ENCODE measurements around the gene RBM38. TPM values are rescaled to one million over a fixed set of nuclear protein-coding genes. Genes with fewer than 3 reads are reported as not detected.

The RBM38 gene
- total RNA-seq, 1 experiment from 2014 or later, result 56.5 TPM

DNA sequence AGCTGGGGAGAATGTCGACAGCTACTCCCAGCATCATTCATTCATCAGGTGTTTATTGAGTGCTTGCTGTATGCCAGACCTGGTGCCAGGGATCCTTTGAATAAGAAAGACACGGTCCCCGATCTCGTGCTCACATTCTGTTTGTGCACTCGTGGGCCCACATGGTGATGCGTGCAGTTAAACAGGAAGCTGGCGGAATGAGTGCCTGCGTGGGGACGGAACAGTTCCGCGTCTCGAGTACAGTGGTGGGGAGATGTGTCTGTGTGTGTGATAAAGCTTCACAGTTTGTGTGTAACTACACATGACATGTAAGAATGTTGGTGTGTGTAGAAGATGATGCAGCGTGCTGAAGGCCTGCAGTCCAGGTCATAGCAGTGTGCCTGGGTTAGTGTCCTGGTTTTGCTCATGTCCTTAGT is 6.5 kb downstream of the RBM38 start:
- Histone ChIP-seq H3K4me3 (ENCODE audit: low read length) (no peak overlapping the region), H3K27ac (ENCODE audit: low read length) (no peak overlapping the region), H3K9me2 (replicated peaks; ENCODE audit: low read length) (no peaks in the 10 kb centered on the region), H3K9ac (ENCODE audit: low read length) (no peak overlapping the region), H3K4me1 (ENCODE audit: insufficient read depth, low read length) (peaks cover 8% of the 10 kb centered on the region), H3K4me2 (ENCODE audit: low read length) (no peak overlapping the region), H2AFZ (ENCODE audit: low read length) (no peak overlapping the region), H3K79me2 (ENCODE audit: low read length) (peaks cover 34% of the 10 kb centered on the region), H3K36me3 (ENCODE audit: low read depth, low read length) (peaks cover 44% of the 10 kb centered on the region; the same call in 1 of the 2 replicates), H4K20me1 (ENCODE audit: low read length) (peaks cover 7% of the 10 kb centered on the region; the same call in 1 of the 2 replicates), H3K9me3 (ENCODE audit: low read length) (no peaks in the 10 kb centered on the region), H3F3A (ENCODE audit: low read length, unreplicated experiment) (no peaks in the 10 kb centered on the region), H3K27me3 (ENCODE audit: low read length) (no peaks in the 10 kb centered on the region)
- ChIA-PET POLR2A (ENCODE audit: unreplicated experiment) (no interaction called here), CTCF (interaction anchor here (0.5 kb wide), 1 partner anchor 16 kb away, joined by 3 read pairs; no protein-coding TSS in a partner anchor)
- BruUV-seq (replicated peaks), result no TSS peak
- no peak for ATAC-seq
- DNase-seq, result no peak
- TF ChIP-seq EZH2phosphoT487 (IDR thresholded peaks at IDR 0.05; ENCODE audit: borderline replicate concordance, low read length) (no peak), EZH2 (IDR thresholded peaks at IDR 0.05; ENCODE audit: low read length, unreplicated experiment) (no peak)
- TF ChIP-seq, protein P1, sequence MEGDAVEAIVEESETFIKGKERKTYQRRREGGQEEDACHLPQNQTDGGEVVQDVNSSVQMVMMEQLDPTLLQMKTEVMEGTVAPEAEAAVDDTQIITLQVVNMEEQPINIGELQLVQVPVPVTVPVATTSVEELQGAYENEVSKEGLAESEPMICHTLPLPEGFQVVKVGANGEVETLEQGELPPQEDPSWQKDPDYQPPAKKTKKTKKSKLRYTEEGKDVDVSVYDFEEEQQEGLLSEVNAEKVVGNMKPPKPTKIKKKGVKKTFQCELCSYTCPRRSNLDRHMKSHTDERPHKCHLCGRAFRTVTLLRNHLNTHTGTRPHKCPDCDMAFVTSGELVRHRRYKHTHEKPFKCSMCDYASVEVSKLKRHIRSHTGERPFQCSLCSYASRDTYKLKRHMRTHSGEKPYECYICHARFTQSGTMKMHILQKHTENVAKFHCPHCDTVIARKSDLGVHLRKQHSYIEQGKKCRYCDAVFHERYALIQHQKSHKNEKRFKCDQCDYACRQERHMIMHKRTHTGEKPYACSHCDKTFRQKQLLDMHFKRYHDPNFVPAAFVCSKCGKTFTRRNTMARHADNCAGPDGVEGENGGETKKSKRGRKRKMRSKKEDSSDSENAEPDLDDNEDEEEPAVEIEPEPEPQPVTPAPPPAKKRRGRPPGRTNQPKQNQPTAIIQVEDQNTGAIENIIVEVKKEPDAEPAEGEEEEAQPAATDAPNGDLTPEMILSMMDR (conservative IDR thresholded peaks at IDR 0.05; ENCODE audit: low read depth, low read length), result no peak
- intact Hi-C loops (cut with micrococcal nuclease), result no loop called here

DNA sequence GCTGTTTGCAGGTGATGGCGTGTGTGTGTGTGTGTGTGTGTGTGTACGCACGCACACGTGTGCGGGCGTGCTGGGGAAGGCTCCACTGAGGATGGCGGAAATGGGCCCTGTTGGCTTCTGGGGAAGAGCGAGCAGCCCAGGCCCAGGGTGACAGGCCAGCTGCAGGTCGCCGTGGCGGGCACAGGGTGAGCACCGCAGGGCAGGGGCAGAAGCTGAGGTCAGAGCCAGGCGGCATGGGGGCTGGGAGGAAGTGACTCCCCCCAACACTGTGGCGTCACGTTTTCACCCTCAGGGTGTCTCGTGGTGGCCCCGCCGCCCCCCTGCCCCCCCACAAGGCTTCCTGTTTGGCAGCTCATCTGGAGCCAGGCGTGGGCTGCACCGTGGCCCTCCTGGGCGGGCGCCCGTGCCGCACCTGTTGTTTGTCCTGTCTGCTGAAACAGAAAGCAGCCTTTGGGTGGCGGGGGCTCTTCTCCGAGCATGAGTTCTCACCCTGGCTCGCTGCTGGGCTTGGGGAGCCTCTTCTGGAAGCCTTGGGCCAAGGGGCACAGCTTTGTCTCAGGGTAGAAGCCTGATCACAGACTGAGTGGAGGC is 7.1 kb downstream of the RBM38 start:
- peaks cover 1% of the 10 kb centered on the region; the same call in 1 of the 2 replicates for H3K4me1 ChIP-seq (ENCODE audit: insufficient read depth, low read length)
- H4K20me1 ChIP-seq (ENCODE audit: low read length), result peaks cover 1% of the 10 kb centered on the region; the same call in 1 of the 2 replicates
- no peak overlapping the region for H3K9ac ChIP-seq (ENCODE audit: low read length)
- H3K27ac ChIP-seq (ENCODE audit: low read length), result no peak overlapping the region
- no peak overlapping the region for H3K4me2 ChIP-seq (ENCODE audit: low read length)
- H3K9me3 ChIP-seq (ENCODE audit: low read length), result no peaks in the 10 kb centered on the region
- peaks cover 47% of the 10 kb centered on the region; the same call in 1 of the 2 replicates for H3K36me3 ChIP-seq (ENCODE audit: low read depth, low read length)
- ATAC-seq, result no peak
- no peaks in the 10 kb centered on the region for H3K27me3 ChIP-seq (ENCODE audit: low read length)
- no peak for TF ChIP-seq EZH2phosphoT487 (IDR thresholded peaks at IDR 0.05; ENCODE audit: borderline replicate concordance, low read length)
- TF ChIP-seq, protein P1 (conservative IDR thresholded peaks at IDR 0.05; ENCODE audit: low read depth, low read length), result no peak
- no peak for TF ChIP-seq EZH2 (IDR thresholded peaks at IDR 0.05; ENCODE audit: low read length, unreplicated experiment)
- H3K4me3 ChIP-seq (ENCODE audit: low read length), result no peak overlapping the region
- no peak overlapping the region for H2AFZ ChIP-seq (ENCODE audit: low read length)
- intact Hi-C loops (cut with micrococcal nuclease), result no loop called here
- peaks cover 28% of the 10 kb centered on the region for H3K79me2 ChIP-seq (ENCODE audit: low read length)
- POLR2A ChIA-PET (ENCODE audit: unreplicated experiment), result no interaction called here
- CTCF ChIA-PET, result interaction anchor here (0.5 kb wide), 1 partner anchor 17 kb away, joined by 3 read pairs; no protein-coding TSS in a partner anchor
- no peaks in the 10 kb centered on the region for H3K9me2 ChIP-seq (replicated peaks; ENCODE audit: low read length)
- H3F3A ChIP-seq (ENCODE audit: low read length, unreplicated experiment), result no peaks in the 10 kb centered on the region
- no TSS peak for BruUV-seq (replicated peaks)
- DNase-seq, result no peak

DNA sequence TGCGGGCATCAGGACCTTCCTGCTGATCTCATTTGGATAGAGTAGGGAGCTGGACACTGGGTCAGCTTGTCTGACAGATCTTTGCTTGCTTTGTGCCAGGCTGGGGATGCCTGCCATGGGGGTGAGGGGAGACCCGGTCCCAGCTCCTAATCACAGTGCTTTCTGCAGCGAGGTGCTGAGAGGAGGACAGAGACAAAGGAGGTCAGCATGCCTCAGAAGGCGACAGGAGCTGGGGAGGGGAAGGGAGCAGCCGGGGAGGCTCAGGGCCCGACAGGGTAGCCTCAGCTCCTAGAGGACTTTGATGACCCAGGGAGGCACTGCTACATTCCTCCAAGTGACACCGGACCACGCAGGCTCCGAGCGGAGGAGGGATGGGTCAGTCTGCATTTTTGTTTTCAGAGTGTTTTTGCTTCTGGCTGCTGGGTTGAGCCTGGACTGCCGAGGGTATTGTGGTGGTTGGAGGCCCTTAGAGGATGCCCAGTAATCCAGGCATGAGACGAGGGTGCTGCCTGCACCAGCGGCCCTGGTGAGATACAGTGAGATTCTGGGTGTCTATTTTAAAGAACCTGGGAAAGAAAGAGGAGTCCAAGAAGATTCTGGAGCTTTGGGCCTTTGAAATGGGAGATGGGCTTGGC is 7.8 kb downstream of the RBM38 start:
- H3K27ac ChIP-seq (ENCODE audit: low read length), result no peak overlapping the region
- no TSS peak for BruUV-seq (replicated peaks)
- no peak overlapping the region for H3K4me2 ChIP-seq (ENCODE audit: low read length)
- no peaks in the 10 kb centered on the region for H3K27me3 ChIP-seq (ENCODE audit: low read length)
- H3K4me3 ChIP-seq (ENCODE audit: low read length), result no peak overlapping the region
- H3K9me2 ChIP-seq (replicated peaks; ENCODE audit: low read length), result no peaks in the 10 kb centered on the region
- ATAC-seq, result no peak
- ChIA-PET CTCF (no interaction called here), POLR2A (ENCODE audit: unreplicated experiment) (no interaction called here)
- no peaks in the 10 kb centered on the region for H3F3A ChIP-seq (ENCODE audit: low read length, unreplicated experiment)
- H3K36me3 ChIP-seq (ENCODE audit: low read depth, low read length), result peaks cover 46% of the 10 kb centered on the region; the same call in 1 of the 2 replicates
- TF ChIP-seq EZH2phosphoT487 (IDR thresholded peaks at IDR 0.05; ENCODE audit: borderline replicate concordance, low read length) (no peak), EZH2 (IDR thresholded peaks at IDR 0.05; ENCODE audit: low read length, unreplicated experiment) (no peak)
- TF ChIP-seq, protein P1 (conservative IDR thresholded peaks at IDR 0.05; ENCODE audit: low read depth, low read length), result no peak
- DNase-seq, result no peak
- H3K79me2 ChIP-seq (ENCODE audit: low read length), result peaks cover 21% of the 10 kb centered on the region
- intact Hi-C loops (cut with micrococcal nuclease), result no loop called here
- no peaks in the 10 kb centered on the region for H4K20me1 ChIP-seq (ENCODE audit: low read length)
- H2AFZ ChIP-seq (ENCODE audit: low read length), result no peak overlapping the region
- no peaks in the 10 kb centered on the region for H3K4me1 ChIP-seq (ENCODE audit: insufficient read depth, low read length)
- H3K9ac ChIP-seq (ENCODE audit: low read length), result no peak overlapping the region
- H3K9me3 ChIP-seq (ENCODE audit: low read length), result no peaks in the 10 kb centered on the region

Measured in PC-3 (cell line).